GM23338 (cell line): ENCODE results near the gene AHCYL1. TPM values are rescaled to one million over a fixed set of nuclear protein-coding genes. Genes with fewer than 3 reads are reported as not detected.

ENCODE experiments used
- ATAC-seq: fragments of 200-7000 bp; cut with Tn5 transposase; 3 replicates; pipeline ENCODE4 v1.9.1; 2020
- DNase-seq: peaks from one replicate; pipeline ENCODE4 v3.0.0-alpha.2; 2015; ENCODE audit warnings: low spot score
- H2AFZ ChIP-seq: fragments of 200-600 bp; sonication (generic); 2 replicates; pipeline ENCODE4 v1.8.0; 2016; ENCODE audit warnings: antibody characterized with exemption, mild to moderate bottlenecking, moderate library complexity
- H3F3A ChIP-seq: fragments of 200-600 bp; sonication (generic); replicated peaks from 2 replicates; pipeline ENCODE4 v1.8.0; 2017; ENCODE audit warnings: antibody characterized with exemption, mixed run types, low read depth
- H3K27ac ChIP-seq: fragments of 200-600 bp; sonication (generic); 2 replicates; pipeline ENCODE4 v1.6.1; 2016; ENCODE audit warnings: low read depth
- H3K27me3 ChIP-seq: fragments of 200-600 bp; sonication (generic); 2 replicates; pipeline ENCODE4 v1.8.0; 2016; ENCODE audit warnings: mild to moderate bottlenecking, mixed run types, moderate library complexity; ENCODE audit not compliant: insufficient read depth
- H3K36me3 ChIP-seq: fragments of 200-600 bp; sonication (generic); 2 replicates; pipeline ENCODE4 v1.8.0; 2016; ENCODE audit warnings: mild to moderate bottlenecking; ENCODE audit not compliant: insufficient read depth
- H3K4me1 ChIP-seq: fragments of 200-600 bp; sonication (generic); 2 replicates; pipeline ENCODE4 v1.8.0; 2016; ENCODE audit warnings: mild to moderate bottlenecking, moderate library complexity; ENCODE audit not compliant: insufficient read depth
- H3K4me2 ChIP-seq: fragments of 200-600 bp; sonication (generic); 2 replicates; pipeline ENCODE4 v1.7.1; 2017; ENCODE audit warnings: mixed run types
- H3K4me3 ChIP-seq: fragments of 200-600 bp; sonication (generic); 2 replicates; pipeline ENCODE4 v1.6.1; 2016; ENCODE audit warnings: mixed run types
- H3K79me2 ChIP-seq: fragments of 200-600 bp; sonication (generic); replicated peaks from 2 replicates; pipeline ENCODE4 v1.8.0; 2017; ENCODE audit warnings: mild to moderate bottlenecking; ENCODE audit not compliant: insufficient read depth
- H3K9me2 ChIP-seq: fragments of 200-600 bp; sonication (generic); 2 replicates; pipeline ENCODE4 v1.8.0; 2017; ENCODE audit not compliant: insufficient read depth
- H4K20me1 ChIP-seq: fragments of 200-600 bp; sonication (generic); replicated peaks from 2 replicates; pipeline ENCODE4 v1.8.0; 2017; ENCODE audit warnings: mild to moderate bottlenecking; ENCODE audit not compliant: insufficient read depth
- H3K27ac Mint-ChIP-seq: 2 replicates; pipeline ENCODE4 v1.8.0; 2020; ENCODE audit warnings: inconsistent platforms, mild to moderate bottlenecking, moderate library complexity, mixed read lengths
- H3K27me3 Mint-ChIP-seq: 3 replicates; pipeline ENCODE4 v1.8.0; 2022; ENCODE audit warnings: low read depth, mild to moderate bottlenecking, moderate library complexity, mixed read lengths, inconsistent platforms; ENCODE audit not compliant: insufficient read depth, poor library complexity
- H3K36me3 Mint-ChIP-seq: 3 replicates; pipeline ENCODE4 v1.8.0; 2021; ENCODE audit warnings: low read depth, mild to moderate bottlenecking, inconsistent platforms, moderate library complexity, mixed read lengths
- H3K4me1 Mint-ChIP-seq: 3 replicates; pipeline ENCODE4 v1.8.0; 2020; ENCODE audit warnings: mild to moderate bottlenecking, inconsistent platforms, mixed read lengths
- H3K4me3 Mint-ChIP-seq: 3 replicates; pipeline ENCODE4 v1.8.0; 2021; ENCODE audit warnings: moderate library complexity, mild to moderate bottlenecking, inconsistent platforms, mixed read lengths
- H3K9me3 Mint-ChIP-seq: 3 replicates; pipeline ENCODE4 v1.8.0; 2020; ENCODE audit warnings: moderate library complexity, mild to moderate bottlenecking, inconsistent platforms, mixed read lengths
- JUNB ChIP-seq: IDR thresholded peaks from one replicate; pipeline ENCODE4 v1.6.1; 2016; ENCODE audit warnings: antibody characterized with exemption; ENCODE audit not compliant: unreplicated experiment
- POLR2AphosphoS5 ChIP-seq: IDR thresholded peaks from 2 replicates; pipeline ENCODE4 v1.6.1; 2016; ENCODE audit warnings: antibody characterized with exemption, low read depth
- ZNF114 ChIP-seq: fragments of 250-450 bp; sonication (Bioruptor Pico); IDR thresholded peaks from 2 replicates; pipeline ENCODE4 v1.5.0; 2020; ENCODE audit warnings: mild to moderate bottlenecking, moderate library complexity
- ZNF331 ChIP-seq: fragments of 250-450 bp; sonication (Bioruptor Pico); IDR thresholded peaks from 2 replicates; pipeline ENCODE4 v1.5.0; 2020; ENCODE audit warnings: low read depth, mild to moderate bottlenecking, moderate library complexity
- ZNF462 ChIP-seq: fragments of 250-450 bp; sonication (Bioruptor Pico); IDR thresholded peaks from 2 replicates; pipeline ENCODE4 v1.5.0; 2020; ENCODE audit warnings: mild to moderate bottlenecking, moderate library complexity
- polyA plus RNA-seq: library from polyadenylated mRNA; unstranded; fragments of >200 nt; fragmentation: Nextera tagmentation; extraction: Ambion mirVana; gene quantifications from 2 replicates; pipeline ENCODE4 v1.2.1, GENCODE V29; 2016
- total RNA-seq: library from RNA; depleted of rRNA; stranded (reverse); fragments of >200 nt; shearing (Covaris generic); gene quantifications from 2 replicates; pipeline ENCODE4 v1.2.3, GENCODE V29; 2014

The AHCYL1 gene
- total and polyA plus RNA-seq, 2 experiments from 2014 or later, result 63.3 to 70.0 TPM

- H3K4me3 Mint-ChIP-seq, result no peak overlapping the region
- no peaks in the 10 kb centered on the region for H3K9me3 Mint-ChIP-seq
- H2AFZ ChIP-seq, result no peak overlapping the region
- no peaks in the 10 kb centered on the region for H3K27me3 Mint-ChIP-seq
- no peaks in the 10 kb centered on the region for H3K79me2 ChIP-seq
- DNase-seq (no peak), ATAC-seq (no peak)
- no peaks in the 10 kb centered on the region for H3F3A ChIP-seq
- H3K27ac Mint-ChIP-seq, result no peak overlapping the region
- H3K4me1 ChIP-seq, result no peaks in the 10 kb centered on the region
- H3K27ac ChIP-seq, result no peak overlapping the region
- no peaks in the 10 kb centered on the region for H4K20me1 ChIP-seq
- H3K27me3 ChIP-seq, result no peaks in the 10 kb centered on the region
- H3K9me2 ChIP-seq, result no peaks in the 10 kb centered on the region
- no peak overlapping the region for H3K4me2 ChIP-seq
- no peak for TF ChIP-seq ZNF462 (CRISPR knock-in tag)
- no peak for TF ChIP-seq POLR2AphosphoS5
- no peak for TF ChIP-seq ZNF331
- TF ChIP-seq JUNB, result no peak
- no peak for TF ChIP-seq ZNF114 (CRISPR knock-in tag)
- H3K4me1 Mint-ChIP-seq, result no peaks in the 10 kb centered on the region
- H3K36me3 Mint-ChIP-seq, result peaks cover 94% of the 10 kb centered on the region
- H3K36me3 ChIP-seq, result peaks cover 82% of the 10 kb centered on the region
- no peak overlapping the region for H3K4me3 ChIP-seq
These were observed 33.8 kb downstream of the AHCYL1 start for GRCh38 chr1:110018396-110018795.

- no peaks in the 10 kb centered on the region for H3K79me2 ChIP-seq
- Mint-ChIP-seq H3K27ac (no peak overlapping the region), H3K27me3 (no peaks in the 10 kb centered on the region), H3K4me3 (no peak overlapping the region), H3K4me1 (no peaks in the 10 kb centered on the region), H3K36me3 (peaks cover 95% of the 10 kb centered on the region), H3K9me3 (no peaks in the 10 kb centered on the region)
- H4K20me1 ChIP-seq, result no peaks in the 10 kb centered on the region
- DNase-seq (no peak), ATAC-seq (no peak)
- H3F3A ChIP-seq, result no peaks in the 10 kb centered on the region
- H3K27ac ChIP-seq, result no peak overlapping the region
- H3K36me3 ChIP-seq, result peaks cover 83% of the 10 kb centered on the region
- no peak for TF ChIP-seq ZNF331
- no peak for TF ChIP-seq JUNB
- TF ChIP-seq ZNF462 (CRISPR knock-in tag), result no peak
- no peak for TF ChIP-seq POLR2AphosphoS5
- H3K4me2 ChIP-seq, result no peak overlapping the region
- no peaks in the 10 kb centered on the region for H3K4me1 ChIP-seq
- no peak overlapping the region for H2AFZ ChIP-seq
- no peak overlapping the region for H3K4me3 ChIP-seq
- H3K9me2 ChIP-seq, result no peaks in the 10 kb centered on the region
- no peaks in the 10 kb centered on the region for H3K27me3 ChIP-seq
These were observed 35.2 kb downstream of the AHCYL1 start for GRCh38 chr1:110019770-110020169.
